HEK293 (cell line): ENCODE results near the gene CASKIN2.

Experiments used
- FEZF1 ChIP-seq: fragments of 450-650 bp; formaldehyde crosslinking; IDR thresholded peaks from 2 replicates; pipeline ENCODE4 v1.5.1; 2016; ENCODE audit warnings: missing biosample characterization, missing genetic modification characterization
- OVOL3 ChIP-seq: fragments of 450-650 bp; formaldehyde crosslinking; IDR thresholded peaks from 2 replicates; pipeline ENCODE4 v1.5.1; 2016; ENCODE audit warnings: missing biosample characterization, missing genetic modification characterization
- SALL2 ChIP-seq: fragments of 450-650 bp; formaldehyde crosslinking; IDR thresholded peaks from 2 replicates; pipeline ENCODE4 v1.5.0; 2017; ENCODE audit warnings: missing biosample characterization, mild to moderate bottlenecking, missing genetic modification characterization, borderline replicate concordance
- ZBTB17 ChIP-seq: fragments of 450-650 bp; formaldehyde crosslinking; IDR thresholded peaks from 2 replicates; pipeline ENCODE4 v1.5.1; 2016; ENCODE audit warnings: missing biosample characterization, missing genetic modification characterization
- ZFP3 ChIP-seq: fragments of 450-650 bp; formaldehyde crosslinking; IDR thresholded peaks from 2 replicates; pipeline ENCODE4 v1.5.1; 2016; ENCODE audit warnings: low read depth, missing biosample characterization, missing genetic modification characterization
- ZNF585B ChIP-seq: fragments of 450-650 bp; formaldehyde crosslinking; IDR thresholded peaks from 2 replicates; pipeline ENCODE4 v1.5.1; 2016; ENCODE audit warnings: missing biosample characterization, missing genetic modification characterization
- ZNF747 ChIP-seq: fragments of 450-650 bp; formaldehyde crosslinking; IDR thresholded peaks from 2 replicates; pipeline ENCODE4 v1.5.1; 2016; ENCODE audit warnings: missing biosample characterization, missing genetic modification characterization
- ZNF776 ChIP-seq: fragments of 450-650 bp; formaldehyde crosslinking; IDR thresholded peaks from 2 replicates; pipeline ENCODE4 v1.5.0; 2017; ENCODE audit warnings: missing biosample characterization, missing genetic modification characterization, borderline replicate concordance
- ZNF785 ChIP-seq: fragments of 450-650 bp; formaldehyde crosslinking; IDR thresholded peaks from 2 replicates; pipeline ENCODE4 v1.5.1; 2016; ENCODE audit warnings: missing biosample characterization, missing genetic modification characterization
- TF ChIP-seq, protein P1 (sequence below): fragments of 450-650 bp; formaldehyde crosslinking; IDR thresholded peaks from 2 replicates; pipeline ENCODE4 v1.5.1; 2016; ENCODE audit warnings: missing biosample characterization, missing genetic modification characterization
- TF ChIP-seq, protein P2 (sequence below): fragments of 450-650 bp; formaldehyde crosslinking; IDR thresholded peaks from 2 replicates; pipeline ENCODE4 v1.5.1; 2016; ENCODE audit warnings: missing biosample characterization, missing genetic modification characterization

GRCh38 chr17:75492555-75493168 is 22.7 kb downstream of the CASKIN2 start:
- TF ChIP-seq ZNF785 (tag by site-specific recombination), result no peak
- no peak for TF ChIP-seq ZBTB17 (tag by site-specific recombination)
- TF ChIP-seq, protein P1, sequence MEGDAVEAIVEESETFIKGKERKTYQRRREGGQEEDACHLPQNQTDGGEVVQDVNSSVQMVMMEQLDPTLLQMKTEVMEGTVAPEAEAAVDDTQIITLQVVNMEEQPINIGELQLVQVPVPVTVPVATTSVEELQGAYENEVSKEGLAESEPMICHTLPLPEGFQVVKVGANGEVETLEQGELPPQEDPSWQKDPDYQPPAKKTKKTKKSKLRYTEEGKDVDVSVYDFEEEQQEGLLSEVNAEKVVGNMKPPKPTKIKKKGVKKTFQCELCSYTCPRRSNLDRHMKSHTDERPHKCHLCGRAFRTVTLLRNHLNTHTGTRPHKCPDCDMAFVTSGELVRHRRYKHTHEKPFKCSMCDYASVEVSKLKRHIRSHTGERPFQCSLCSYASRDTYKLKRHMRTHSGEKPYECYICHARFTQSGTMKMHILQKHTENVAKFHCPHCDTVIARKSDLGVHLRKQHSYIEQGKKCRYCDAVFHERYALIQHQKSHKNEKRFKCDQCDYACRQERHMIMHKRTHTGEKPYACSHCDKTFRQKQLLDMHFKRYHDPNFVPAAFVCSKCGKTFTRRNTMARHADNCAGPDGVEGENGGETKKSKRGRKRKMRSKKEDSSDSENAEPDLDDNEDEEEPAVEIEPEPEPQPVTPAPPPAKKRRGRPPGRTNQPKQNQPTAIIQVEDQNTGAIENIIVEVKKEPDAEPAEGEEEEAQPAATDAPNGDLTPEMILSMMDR (tag by site-specific recombination), result no peak
- TF ChIP-seq ZNF585B (tag by site-specific recombination), result no peak
- TF ChIP-seq ZNF747 (tag by site-specific recombination), result no peak
- no peak for TF ChIP-seq OVOL3 (tag by site-specific recombination)
- no peak for TF ChIP-seq ZFP3 (tag by site-specific recombination)
- no peak for TF ChIP-seq SALL2 (tag by site-specific recombination)
- no peak for TF ChIP-seq ZNF776 (tag by site-specific recombination)
- no peak for TF ChIP-seq FEZF1
- TF ChIP-seq, protein P2, sequence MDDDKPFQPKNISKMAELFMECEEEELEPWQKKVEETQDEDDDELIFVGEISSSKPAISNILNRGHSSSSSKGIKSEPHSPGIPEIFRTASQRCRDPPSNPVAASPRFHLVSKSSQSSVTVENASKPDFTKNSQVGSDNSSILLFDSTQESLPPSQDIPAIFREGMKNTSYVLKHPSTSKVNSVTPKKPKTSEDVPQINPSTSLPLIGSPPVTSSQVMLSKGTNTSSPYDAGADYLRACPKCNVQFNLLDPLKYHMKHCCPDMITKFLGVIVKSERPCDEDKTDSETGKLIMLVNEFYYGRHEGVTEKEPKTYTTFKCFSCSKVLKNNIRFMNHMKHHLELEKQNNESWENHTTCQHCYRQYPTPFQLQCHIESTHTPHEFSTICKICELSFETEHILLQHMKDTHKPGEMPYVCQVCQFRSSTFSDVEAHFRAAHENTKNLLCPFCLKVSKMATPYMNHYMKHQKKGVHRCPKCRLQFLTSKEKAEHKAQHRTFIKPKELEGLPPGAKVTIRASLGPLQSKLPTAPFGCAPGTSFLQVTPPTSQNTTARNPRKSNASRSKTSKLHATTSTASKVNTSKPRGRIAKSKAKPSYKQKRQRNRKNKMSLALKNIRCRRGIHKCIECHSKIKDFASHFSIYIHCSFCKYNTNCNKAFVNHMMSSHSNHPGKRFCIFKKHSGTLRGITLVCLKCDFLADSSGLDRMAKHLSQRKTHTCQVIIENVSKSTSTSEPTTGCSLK (tag by site-specific recombination), result no peak
